Suprapubic skin (tissue), 3 donors: ENCODE results near the gene RIBC2.

ENCODE experiments used
- CTCF ChIP-seq, 2 donors: fragments of 200-600 bp in 1 of 2; fragments of 450-650 bp in 1 of 2; sonication (generic) in 1 of 2; IDR thresholded peaks; one replicate each; pipeline ENCODE4 v1.5.1; 2016 to 2019; ENCODE audit warnings: antibody characterized with exemption in 2 of 2, mild to moderate bottlenecking in 1 of 2, moderate library complexity in 1 of 2
- POLR2A ChIP-seq, 2 donors: fragments of 450-650 bp; IDR thresholded peaks; one replicate each; pipeline ENCODE4 v1.6.1; 2017; ENCODE audit warnings: antibody characterized with exemption in 2 of 2, mild to moderate bottlenecking in 2 of 2, moderate library complexity in 2 of 2

- TF ChIP-seq CTCF (IDR thresholded peaks at IDR 0.05), result no peak
- no peak for TF ChIP-seq POLR2A (IDR thresholded peaks at IDR 0.05)
These were observed 15.9 kb downstream of the RIBC2 start for GRCh38 chr22:45429424-45429823.
